Pancreas (tissue), 10 donors: ENCODE measurements around the gene KIF2A. TPM values are rescaled to one million over a fixed set of nuclear protein-coding genes. Genes with fewer than 3 reads are reported as not detected.
A peak's percentile ranks its signal among the peaks of the same experiment; 100 is the strongest.

Experiments
- ATAC-seq, 4 donors: fragments of 200-7000 bp; cut with Tn5 transposase; one replicate each; pipeline versions ENCODE4 v1.8.0 to v1.9.1; 2020; ENCODE audit warnings: mild to moderate bottlenecking in 4 of 4, moderate library complexity in 4 of 4
- DNase-seq, 6 donors: peaks; one replicate each; pipeline ENCODE4 v3.0.0-alpha.2; 2020
- FAIRE-seq: peaks from 2 replicates; lab custom pipeline; 2012; peaks lifted over from hg19 to GRCh38; lab: Jason Lieb, UNC
- H3K27ac ChIP-seq, 4 donors: fragments of 200-600 bp; sonication (generic); 1 replicate in 3 of 4; 2 replicates in 1 of 4; pipeline versions ENCODE4 v1.5.0 to v1.8.0; 2020
- H3K27me3 ChIP-seq, 4 donors: fragments of 200-600 bp; one replicate each; pipeline ENCODE4 v1.8.0; 2021
- H3K36me3 ChIP-seq, 3 donors: fragments of 200-600 bp; sonication (generic) in 1 of 3; one replicate each; pipeline versions ENCODE4 v1.5.0 to v1.8.0; 2020 to 2021
- H3K4me1 ChIP-seq, 3 donors: fragments of 200-600 bp; one replicate each; pipeline ENCODE4 v1.8.0; 2021
- H3K4me3 ChIP-seq, 4 donors: fragments of 200-600 bp; sonication (generic) in 2 of 4; one replicate each; pipeline versions ENCODE4 v1.5.0 to v1.8.0; 2020 to 2021
- H3K9me3 ChIP-seq, 4 donors: fragments of 200-600 bp; one replicate each; pipeline ENCODE4 v1.8.0; 2021
- CTCF ChIP-seq, 4 donors: fragments of 200-600 bp; sonication (generic) in 3 of 4; IDR thresholded peaks; one replicate each; pipeline versions ENCODE4 v1.5.0 to v1.8.0; 2021; ENCODE audit warnings: antibody characterized with exemption in 4 of 4
- WGBS, 2 donors: extraction: QIAGEN DNeasy Blood & Tissue Kit; methylation state at CpG; one replicate each; pipeline ENCODE4 v1.1.7; 2013; 5-methylcytosine and 5-hydroxymethylcytosine counted together
- intact Hi-C, 3 donors: fragments of 100-400 bp; cut with DNase I; formaldehyde crosslinking; loops; one replicate each; pipeline versions ENCODE4 v1.11.1 to v1.14.2; 2022
- polyA plus RNA-seq, 2 donors: library from polyadenylated mRNA; stranded (reverse); fragments of 200-250 nt; gene quantifications; one replicate each; pipeline ENCODE4 v1.2.3, GENCODE V29; 2013
- total RNA-seq, 6 donors: library from RNA; stranded (reverse); fragmentation: NEBNext Ultra II Directional in 4 of 6; extraction: Animal tissue kit (Norgen Biotek cat#: 25700) in 4 of 6; gene quantifications; one replicate each; pipeline versions ENCODE4 v1.2.1 to v1.2.4, GENCODE V29; 2021 to 2023
- donor health status: healthy with polysubstance abuse.
- donor health status: DM: no; HTN: no; CAD: no; lungs with moderate emphysema.
- donor health status: DM: no; HTN: no; CAD: no.
- donor health status: control.
- donor health status: control.
- donor health status: Bipolar disorder and iron deficiency.
- donor health status: DM: yes; HTN: yes; CAD: no.
- donor health status: DM: no; HTN: no; CAD: no.
- donor health status: DM: no; HTN: no; CAD: no.
- donor health status: DM: yes; HTN: yes; CAD: no.

KIF2A gene
- total and polyA plus RNA-seq, 8 donors = 3.7 to 24.5 (median 14.4) TPM

GRCh38 chr5:62306896-62307689, 1.1 kb downstream of the KIF2A start:
- FAIRE-seq (no peak), ATAC-seq (peak; percentile 12 to 28 (median 21)), DNase-seq (peak in 1 of 6 donors; percentile 33)
- Histone ChIP-seq H3K4me3 (peak overlapping the region; percentile 79 to 96 (median 94)), H3K27ac (peak overlapping the region; percentile 56 to 92 (median 82)), H3K36me3 (no peaks in the 10 kb centered on the region), H3K9me3 (no peaks in the 10 kb centered on the region), H3K27me3 (no peaks in the 10 kb centered on the region), H3K4me1 (peaks cover 8 to 22% (median 14%) of the 10 kb centered on the region in 3 donors)
- no peak for TF ChIP-seq CTCF (IDR thresholded peaks at IDR 0.05)
- intact Hi-C loops = no loop called here
- 4 to 7% methylated on average over 33 of the region's 33 CpGs for WGBS, 2 donors

GRCh38 chr5:62308439-62308838, 2.4 kb downstream of the KIF2A start:
- ATAC-seq (no peak), DNase-seq (no peak), FAIRE-seq (no peak)
- no peaks in the 10 kb centered on the region for H3K36me3 ChIP-seq
- no peaks in the 10 kb centered on the region for H3K27me3 ChIP-seq
- WGBS, 2 donors = 68 to 79% methylated on average over 6 of the region's 6 CpGs
- TF ChIP-seq CTCF (IDR thresholded peaks at IDR 0.05) = no peak
- peaks cover 8 to 25% (median 18%) of the 10 kb centered on the region in 3 donors for H3K4me1 ChIP-seq
- intact Hi-C loops = no loop called here
- no peaks in the 10 kb centered on the region for H3K9me3 ChIP-seq
- no peak overlapping the region for H3K27ac ChIP-seq
- no peak overlapping the region for H3K4me3 ChIP-seq

GRCh38 chr5:62309107-62309506, 3.1 kb downstream of the KIF2A start:
- no peak for DNase-seq
- H3K36me3 ChIP-seq = no peaks in the 10 kb centered on the region
- TF ChIP-seq CTCF (IDR thresholded peaks at IDR 0.05) = no peak
- FAIRE-seq = no peak
- no peak for ATAC-seq
- no peak overlapping the region for H3K27ac ChIP-seq
- intact Hi-C loops = no loop called here
- 88 to 94% methylated on average over 4 of the region's 4 CpGs for WGBS, 2 donors
- H3K27me3 ChIP-seq = no peaks in the 10 kb centered on the region
- no peak overlapping the region for H3K4me3 ChIP-seq
- H3K4me1 ChIP-seq = peaks cover 8 to 25% (median 18%) of the 10 kb centered on the region in 3 donors
- H3K9me3 ChIP-seq = no peaks in the 10 kb centered on the region

GRCh38 chr5:62310426-62311143, 4.6 kb downstream of the KIF2A start:
- ATAC-seq (no peak), DNase-seq (no peak), FAIRE-seq (no peak)
- Histone ChIP-seq H3K9me3 (no peaks in the 10 kb centered on the region), H3K4me1 (peaks cover 8 to 20% (median 13%) of the 10 kb centered on the region in 3 donors), H3K4me3 (no peak overlapping the region), H3K27me3 (no peaks in the 10 kb centered on the region), H3K27ac (peak overlapping the region in 1 of 4 donors; percentile 1), H3K36me3 (no peaks in the 10 kb centered on the region)
- 41 to 46% methylated on average over 5 of the region's 5 CpGs for WGBS, 2 donors
- intact Hi-C loops = no loop called here
- no peak for TF ChIP-seq CTCF (IDR thresholded peaks at IDR 0.05)
